ENCODE results near the gene HGFAC.

Gene HGFAC

DNA sequence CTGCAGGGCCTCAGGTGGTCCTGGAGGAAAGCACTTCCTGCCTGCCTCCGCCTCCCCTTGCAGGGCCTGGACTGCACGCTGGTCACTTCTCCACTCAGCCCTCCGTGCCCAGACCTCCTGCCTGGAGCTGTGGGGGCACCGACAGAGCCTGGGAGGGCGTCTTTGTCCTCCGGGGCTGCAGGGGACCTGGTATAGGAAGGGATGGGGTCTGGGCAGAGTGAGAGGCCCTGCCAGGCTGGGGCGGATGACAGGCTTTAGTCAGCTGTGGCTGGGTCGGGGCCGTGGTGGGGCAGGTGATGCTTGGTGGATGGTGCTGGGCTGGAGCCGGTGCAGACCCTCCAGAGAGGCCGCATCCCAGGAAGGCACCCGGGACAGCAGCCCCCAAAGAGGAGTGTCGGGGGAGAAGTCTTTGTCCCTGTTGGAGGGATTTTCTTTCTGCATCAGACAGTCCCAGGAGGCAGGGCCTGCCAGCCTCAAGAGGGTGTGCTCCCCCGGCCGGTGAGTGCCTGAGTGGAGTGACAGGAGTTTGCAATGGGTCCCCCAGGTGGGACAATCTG lies 22.7 kb downstream of the HGFAC start:
- no peak for FAIRE-seq

DNA sequence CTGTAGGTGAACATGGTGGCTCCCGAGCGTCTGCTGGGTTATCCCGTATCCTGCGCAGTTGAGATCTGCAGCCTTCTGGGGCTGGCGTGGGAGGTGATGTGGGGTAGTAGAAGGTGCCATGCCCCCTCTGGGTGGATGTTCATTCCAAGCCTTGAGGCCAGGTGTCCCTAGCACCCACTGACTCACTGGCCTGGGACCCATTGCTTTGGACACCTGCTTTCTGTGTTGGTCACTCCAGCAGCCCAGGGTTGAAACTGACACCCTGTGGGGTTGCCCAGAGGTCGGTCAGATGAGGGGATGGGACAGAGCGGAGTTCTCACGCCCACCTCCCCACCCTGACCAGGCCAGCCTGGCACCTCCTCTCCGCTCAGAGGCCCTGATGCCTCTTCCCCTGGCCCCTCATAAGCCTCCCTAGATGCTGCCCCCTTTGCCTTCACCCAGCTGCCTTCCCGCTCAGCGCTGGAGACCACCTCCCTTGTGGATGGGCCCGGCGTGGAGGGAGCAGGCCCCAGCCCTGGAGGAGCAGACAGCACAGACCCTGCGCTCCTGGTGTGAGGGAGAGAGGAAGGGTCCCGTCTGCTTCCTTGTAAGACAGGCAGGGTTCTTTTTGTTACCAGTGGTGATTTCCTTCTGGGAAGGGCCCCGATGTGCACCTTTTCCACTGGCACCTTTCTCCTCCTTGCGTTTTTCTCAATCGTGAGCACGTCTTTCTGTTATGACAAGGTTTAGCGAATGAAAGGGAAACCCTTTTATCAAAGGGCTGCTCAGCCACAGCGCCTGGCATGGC lies 23.3 kb downstream of the HGFAC start:
- FAIRE-seq: no peak

DNA sequence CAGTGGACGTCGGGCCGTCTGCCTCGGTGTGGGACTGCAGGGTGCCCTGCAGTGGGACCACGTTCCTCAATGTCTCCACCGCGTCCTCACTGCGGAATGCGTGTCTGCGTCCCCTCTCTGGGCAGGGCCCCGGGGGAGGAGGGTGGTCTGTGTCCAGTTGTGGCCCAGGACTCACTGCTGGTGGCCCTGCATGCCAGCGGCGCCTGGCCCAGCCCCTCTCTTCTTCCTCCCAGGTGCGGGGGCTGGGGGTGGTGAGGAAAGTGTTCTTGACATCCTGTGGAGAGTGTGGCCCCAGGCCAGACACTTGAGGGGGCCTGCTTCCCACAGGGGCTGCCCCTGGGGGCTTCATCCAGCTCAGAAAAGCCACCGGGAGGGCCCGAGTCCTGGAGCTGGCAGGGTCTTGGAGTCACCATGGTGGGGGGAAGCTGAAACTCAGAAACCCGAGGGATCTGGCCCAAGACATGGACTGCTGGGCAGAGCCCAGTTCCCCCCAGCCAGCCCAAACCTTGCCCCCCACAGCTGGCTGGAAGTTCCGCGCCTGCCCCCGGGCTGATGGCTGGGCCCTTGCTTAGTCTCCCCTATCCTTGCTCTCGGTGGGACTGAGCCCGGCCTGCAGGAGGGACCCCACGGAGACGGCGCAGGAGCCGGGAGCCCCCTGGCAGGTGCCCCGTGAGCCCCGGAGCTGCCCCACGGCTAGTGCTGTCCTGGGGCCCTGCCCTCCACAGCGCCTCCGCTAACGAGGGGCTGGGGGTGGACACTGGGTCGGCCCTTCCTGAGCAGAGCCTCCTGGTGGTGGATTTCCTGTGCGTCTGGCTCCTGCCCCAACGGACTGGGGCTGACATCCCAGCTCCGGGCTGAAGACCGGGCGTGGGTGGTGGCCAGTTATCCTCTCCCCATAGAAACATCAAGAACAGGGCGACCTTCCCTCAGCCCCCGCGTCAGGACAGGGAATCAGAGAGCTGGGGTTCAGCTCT lies 24.2 kb downstream of the HGFAC start:
- no peak for FAIRE-seq

DNA sequence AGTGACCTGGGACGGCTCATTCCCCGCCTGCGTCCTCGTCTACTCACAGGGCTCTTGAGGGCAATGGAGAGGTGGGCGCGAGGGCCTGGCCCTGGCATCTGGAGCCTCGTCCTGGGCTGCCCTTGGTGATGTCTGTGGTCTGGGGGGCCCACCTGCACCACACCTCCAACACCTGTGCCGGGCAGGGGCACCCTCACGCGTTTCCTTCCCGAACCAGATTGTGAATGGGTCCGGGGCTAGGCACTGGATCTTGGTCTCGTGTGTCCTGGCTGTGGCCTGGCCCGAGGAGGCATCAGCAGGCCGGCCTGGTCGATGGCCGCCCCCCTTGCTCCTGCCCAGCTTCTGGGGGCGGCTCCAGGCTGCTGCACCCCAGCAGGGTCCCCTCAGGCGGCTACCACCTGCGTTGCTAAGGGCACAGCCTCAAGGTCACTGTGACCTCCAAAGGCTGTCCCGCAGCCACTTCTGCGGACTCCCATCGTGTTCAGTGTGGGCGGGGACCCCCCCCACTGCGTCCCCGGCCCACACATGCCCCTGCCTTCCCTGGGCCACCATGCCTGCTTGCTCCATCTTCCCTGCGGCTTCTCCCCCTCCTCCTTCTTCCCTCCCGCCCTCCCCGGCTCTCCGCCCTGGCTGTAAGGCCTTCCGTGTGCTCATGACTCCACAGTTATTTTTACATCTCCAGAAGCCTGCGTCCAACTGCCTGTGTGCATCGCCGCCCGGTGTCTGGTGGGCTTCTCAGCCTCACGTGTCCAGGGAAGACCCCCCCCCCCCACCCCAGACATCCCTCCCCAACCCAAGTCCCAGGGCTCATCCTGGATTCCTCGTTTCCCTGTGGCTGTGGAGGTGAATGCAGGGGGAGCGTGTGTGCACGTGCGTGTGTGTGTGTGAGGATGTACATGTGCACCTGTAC lies 25.2 kb downstream of the HGFAC start:
- no peak for FAIRE-seq

DNA sequence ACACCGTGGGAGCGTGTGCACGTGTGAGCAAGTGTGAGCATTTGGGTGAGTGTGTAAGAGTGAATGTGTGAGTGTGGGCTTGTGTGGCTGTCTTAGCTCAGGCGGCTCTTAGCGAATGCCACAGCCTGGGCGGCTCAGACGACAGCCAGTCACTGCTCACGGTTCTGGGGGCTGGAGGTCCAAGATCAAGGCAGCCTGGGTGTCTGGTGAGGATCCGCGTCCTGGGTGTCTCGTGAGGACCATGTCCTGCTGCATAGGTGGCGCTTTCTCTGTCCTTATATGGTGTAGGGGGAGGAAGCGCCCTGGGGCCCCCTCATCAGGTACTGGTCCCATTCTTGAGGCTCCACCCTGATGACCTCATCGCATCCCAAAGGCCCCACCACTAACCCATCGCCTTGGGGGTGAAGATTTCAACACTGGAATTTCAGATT lies 25.8 kb downstream of the HGFAC start:
- FAIRE-seq: no peak

DNA sequence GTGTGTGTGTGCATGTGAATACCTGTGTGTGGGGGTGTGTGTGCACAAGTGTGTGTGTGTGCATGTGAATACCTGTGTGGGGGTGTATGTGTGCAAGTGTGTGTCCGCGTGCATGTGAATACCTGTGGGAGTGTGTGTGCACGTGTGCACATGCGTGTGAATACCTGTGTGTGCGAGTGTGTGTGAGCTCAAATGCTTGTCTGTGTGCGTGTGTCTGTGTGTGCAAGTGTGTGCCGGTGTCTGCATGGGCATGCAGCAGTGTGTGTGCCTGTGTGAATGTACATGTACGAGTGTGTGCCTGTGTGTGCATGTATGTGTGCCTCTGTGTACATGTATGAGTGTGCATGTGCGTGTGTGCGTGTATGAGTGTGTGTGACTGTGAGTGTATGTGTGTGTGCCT lies 26.4 kb downstream of the HGFAC start:
- FAIRE-seq: no peak

DNA sequence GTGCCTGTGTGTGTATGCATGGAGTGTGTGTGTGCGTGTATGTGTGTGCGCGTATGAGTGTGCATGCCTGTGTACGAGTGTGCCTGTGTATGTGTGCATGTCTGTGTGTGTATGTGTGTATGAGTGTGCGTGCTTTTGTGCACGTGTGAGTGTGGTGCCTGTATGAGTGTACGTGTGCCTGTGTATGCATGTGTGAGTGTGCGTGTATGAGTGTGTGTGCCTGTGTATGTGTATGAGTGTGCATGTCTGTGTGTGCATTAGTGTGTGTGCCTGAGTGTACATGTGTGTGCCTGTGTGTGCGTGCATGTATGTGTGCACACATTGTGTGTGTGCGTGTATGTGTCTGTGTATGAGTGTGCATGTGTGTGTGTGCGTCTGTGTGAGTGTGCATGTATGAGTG lies 27.0 kb downstream of the HGFAC start:
- FAIRE-seq: no peak

DNA sequence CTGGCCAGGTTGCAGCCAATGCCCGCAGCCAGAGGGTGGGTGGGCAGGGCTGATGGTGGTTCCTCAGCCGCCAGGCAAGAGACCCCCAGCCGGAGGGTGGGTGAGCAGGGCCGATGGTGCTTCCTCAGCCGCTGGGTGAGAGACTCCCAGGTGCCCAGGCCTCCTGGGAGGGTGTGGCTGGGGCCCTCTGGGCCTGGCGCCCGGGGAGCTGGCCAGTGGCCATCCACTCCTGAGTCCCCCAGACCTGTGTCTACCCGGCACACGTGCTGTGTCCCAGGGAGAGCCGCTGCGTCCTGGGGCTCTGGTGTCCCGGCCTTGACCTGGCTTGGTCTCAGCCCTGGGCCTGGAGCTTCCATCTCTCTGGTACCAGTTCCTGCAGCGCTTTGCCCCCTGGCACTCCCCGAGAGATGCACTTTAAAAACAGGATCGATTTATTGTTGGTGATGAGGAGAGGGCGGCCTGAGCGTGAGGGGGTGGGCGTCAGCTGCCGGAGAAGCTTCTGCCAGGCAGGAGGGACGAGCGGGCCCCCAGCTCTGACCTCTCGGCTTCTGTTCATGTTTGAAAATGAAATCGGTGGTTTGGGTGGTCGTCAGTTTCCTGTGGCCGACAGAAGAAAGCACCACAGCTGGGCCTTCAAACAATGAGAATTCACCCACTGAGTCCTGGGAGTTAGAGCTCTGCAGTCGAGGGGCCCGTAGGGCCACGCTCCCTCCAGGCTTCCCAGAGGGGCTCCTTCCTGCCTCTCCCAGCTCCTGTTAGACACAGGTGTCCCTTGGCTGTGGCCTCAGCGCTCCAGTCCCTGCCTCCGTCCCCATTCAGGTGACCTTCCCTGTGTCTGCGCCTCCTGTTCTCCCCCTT lies 27.8 kb downstream of the HGFAC start:
- no peak for FAIRE-seq

DNA sequence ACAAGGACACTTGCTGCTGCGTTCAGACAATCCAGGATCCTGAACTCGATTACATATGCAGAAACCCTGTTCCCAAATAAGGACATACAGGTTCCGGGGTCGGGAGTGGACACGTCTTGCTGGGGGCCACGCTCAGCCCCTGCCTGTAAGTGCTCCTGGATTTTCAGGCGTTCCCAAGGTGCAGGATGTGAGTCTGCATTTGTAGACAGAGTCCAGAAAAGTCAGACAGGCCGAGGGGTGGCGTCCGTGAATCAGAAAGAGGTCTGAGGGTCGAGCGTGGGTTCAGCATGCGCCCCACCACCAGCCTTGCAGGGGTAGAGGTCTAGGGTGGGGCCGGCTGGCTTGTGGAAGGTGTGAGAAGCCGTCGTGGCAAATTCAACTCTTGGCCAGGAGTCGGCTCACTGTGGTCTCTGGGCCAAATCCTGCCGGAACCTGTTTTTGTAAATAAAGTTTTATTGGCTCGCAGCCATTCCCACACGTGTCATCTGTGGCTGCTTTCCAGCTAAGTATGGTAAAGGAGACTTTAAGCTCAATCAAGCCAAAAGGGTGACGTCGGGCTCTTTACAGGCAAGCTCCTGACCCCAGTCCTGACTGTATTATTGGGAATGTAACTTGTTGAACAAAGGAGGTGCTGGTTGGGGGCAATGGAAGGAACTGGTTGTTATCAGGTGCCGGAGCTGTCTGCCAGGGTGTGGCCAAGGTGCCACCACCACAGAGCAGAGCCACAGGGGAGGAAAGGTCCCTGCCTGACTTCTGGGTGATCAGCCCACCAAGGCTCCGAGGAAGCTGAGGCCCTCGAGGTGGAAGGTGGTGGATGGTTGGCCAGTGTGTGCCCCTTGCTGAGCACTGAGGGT lies 28.7 kb downstream of the HGFAC start:
- FAIRE-seq: no peak

DNA sequence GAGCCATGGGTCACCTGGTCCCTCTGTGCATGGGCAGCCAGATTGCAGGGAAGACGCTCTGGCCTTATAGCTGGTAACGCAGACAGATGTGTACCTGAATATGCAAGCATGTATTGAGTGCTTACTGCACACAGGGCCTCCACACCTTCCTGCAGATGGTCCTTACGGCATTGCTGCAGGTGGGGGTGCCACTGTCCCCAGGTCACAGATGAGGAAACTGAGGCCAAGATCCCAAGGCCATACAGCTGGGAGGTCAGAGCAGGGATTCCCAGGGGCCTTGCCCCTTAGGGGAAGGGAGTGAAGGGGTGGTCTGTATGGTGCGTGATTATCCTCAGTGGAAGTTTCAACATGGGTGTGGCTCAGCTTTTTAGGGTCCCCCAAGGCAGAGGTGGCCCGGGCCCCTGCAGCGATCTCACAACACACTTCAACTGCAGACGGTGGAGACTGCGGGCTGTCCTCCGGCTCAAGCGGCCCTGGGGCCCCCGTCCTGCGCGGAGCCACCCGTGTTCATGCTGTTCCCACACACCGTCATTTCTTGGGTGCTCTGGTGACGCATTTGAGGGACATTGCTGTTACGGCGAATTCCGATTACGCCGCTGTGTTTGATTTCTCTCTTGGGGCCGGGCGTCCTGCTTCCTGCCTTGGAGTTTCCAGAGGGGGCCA lies 29.5 kb downstream of the HGFAC start:
- FAIRE-seq: no peak

DNA sequence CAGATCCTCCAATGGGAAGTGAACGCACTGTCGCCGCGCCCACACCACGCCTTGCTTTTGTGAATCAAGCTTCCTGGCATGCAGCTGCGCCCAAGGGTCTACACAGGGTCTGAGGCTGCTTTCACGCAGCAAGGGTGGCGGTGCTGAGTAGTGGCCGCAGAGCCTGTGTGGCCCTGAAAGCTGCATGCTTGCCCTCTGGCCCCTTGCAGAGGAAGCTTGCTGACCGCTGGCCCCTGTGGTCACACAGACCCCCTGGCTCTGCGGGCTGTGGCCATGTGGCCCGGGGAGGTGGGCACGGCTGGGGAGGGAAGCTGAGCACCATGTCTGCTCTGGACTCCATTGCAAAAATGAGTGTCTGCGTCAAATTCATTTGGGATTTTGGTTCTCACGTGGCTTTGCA lies 30.1 kb downstream of the HGFAC start:
- FAIRE-seq: no peak

DNA sequence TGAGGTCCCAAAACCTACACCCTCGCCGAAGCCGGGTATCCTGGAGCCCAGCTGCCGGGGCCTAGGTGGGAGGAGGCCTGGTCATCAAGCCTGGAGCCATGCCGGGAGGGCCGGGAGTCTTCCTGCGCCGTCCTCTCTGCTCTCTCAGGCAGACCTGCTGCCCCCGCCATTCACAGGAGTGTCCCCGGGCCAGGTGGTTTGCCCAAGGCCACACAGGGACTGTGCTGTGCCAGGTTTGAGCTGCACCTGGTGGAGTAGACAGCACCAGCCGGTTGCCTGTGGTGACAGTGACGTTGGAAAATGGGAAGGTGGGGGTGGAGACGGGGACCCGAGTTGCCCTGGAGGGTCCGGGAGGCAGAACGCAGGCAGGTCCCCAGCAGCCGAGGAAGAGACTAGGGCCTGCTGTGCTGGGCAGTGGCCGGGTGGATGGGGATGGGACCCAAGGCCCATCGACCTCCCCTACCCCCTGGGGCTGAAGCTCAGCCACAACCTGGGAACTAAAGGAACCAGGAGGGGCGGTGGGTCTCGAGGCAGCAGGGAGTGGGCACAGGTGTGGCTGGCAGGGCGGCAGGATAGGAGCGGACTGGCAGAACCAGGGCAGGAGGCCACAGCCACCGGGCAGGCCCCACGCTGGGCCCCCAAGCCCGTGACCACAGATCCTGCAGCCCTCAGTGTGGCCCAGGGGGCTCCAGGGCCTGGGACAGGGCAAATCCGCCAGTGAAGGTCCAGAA lies 30.8 kb downstream of the HGFAC start:
- FAIRE-seq: no peak

DNA sequence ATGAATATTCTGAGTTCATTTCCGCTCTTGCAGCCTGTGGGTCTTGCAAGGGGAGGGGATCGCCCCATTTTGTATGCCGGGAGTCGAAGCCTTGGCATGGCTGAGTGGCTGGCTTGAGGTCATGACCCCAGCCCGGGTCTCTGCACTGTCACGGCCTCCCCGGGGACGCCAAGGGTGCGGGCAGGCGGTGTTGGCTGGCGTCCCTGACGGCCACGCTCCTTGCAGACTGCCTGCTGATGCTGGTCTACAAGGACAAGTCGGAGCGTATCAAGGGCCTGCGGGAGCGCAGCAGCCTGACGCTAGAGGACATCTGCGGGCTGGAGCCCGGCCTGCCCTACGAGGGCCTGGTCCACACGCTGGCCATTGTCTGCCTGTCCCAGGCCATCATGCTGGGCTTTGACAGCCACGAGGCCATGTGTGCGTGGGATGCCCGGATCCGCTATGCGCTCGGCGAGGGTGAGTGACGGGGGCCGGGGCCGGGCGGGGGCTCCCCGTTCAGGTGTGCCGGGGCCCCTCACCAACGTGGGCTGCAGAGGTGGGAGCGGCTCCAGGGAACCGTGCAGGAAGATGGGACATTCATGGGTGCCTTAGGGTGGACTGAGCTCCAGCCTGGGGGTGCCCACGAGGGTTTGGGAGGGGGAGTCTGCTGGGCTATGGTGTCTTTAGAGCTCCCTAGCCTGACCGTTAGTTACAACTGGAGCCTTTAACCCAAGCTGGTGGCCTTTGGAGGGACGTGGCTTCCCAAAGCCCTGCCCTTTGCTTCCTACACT lies 31.6 kb downstream of the HGFAC start:
- no peak for FAIRE-seq

DNA sequence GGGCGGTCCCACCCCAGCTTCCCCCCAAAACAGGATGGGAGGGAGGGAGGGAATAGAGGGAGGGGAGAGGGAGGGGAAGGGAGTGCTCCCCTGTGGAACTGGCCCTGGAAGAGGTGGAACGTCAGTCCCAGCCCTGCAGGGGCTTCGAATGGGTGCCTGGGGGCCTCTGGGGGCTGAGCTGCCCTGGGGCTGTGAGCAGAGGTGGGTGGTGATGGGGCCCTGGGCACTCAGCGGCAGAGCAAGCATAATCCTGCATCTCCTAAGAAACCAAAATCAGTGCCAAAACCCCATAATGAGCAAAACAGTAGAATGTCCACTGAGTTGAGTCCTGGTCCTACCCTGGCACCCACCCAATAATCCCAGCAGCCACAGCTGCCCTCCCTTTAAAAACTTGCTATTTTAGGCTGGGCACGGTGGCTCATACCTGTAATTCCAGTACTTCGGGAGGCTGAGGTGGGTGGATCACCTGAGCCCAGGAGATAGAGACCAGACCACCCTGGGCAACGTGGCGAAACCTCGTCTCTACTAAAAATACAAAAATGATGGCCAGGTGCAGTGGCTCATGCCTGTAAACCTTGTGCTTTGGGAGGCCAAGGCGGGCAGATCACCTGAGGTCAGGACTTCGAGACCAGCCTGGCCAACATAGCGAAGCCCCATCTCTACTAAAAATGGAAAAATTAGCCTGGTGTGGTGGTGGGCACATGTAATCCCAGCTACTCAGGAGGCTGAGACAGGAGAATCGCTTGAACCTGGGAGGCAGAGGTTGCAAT lies 32.4 kb downstream of the HGFAC start:
- no peak for FAIRE-seq

DNA sequence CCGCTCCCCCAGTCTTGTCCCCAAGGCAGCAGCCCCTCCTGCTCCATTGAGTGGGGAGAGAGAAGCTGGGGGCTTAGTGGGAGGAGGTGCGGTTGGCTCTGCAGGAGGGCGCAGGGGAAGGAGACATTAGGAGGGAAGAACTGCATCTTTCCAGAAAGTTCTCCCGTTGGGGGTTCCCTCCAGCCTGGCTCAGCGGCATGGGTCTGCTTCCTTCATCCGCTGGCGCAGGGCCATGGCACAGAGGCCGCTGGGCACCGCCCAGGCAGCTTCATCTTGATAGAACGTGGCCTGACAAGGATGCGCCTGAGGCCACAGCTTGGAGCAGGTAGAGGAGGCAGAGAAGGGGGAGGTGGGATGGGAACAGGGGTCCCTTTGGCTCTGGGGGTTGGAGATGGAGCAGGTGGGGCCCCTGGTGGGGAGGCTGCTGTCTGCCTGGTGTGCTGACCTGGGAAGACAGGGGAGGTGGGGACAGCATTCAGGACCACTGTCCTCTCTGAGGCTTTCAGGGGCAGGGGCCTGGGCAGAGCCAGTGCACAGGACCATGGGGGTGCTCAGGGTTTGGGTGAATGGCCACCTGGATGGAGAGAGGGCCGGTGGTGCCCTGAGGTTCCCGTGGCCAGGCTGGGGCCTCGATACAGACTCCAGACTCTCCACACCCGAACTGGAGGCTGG lies 33.4 kb downstream of the HGFAC start:
- no peak for FAIRE-seq

DNA sequence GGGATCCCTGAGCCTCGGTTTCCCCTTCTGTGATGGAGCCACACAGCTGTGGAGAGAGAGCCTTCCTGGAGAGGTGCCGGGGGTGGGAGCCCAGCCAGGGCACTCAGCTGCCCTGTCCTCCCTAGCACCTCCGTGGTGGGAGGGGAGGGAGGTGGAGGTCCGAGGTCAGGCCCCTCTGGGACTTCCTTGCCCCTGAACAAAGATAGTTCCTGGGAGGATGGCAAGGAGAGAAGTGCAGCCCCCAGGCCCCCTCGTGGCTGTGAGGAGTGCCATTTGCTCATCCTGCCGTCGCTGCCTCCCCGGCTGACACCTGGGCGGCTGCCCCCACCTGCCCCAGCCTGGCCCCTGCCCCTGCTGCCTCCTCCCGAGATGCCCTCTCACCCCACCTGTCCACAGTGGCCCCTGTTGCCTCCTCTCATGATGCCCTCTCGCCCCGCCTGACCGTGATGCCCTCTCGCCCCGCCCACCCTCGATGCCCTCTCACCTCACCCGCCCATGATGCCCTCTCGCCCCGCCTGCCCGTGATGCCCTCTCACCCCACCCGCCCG lies 34.0 kb downstream of the HGFAC start:
- no peak for FAIRE-seq

DNA sequence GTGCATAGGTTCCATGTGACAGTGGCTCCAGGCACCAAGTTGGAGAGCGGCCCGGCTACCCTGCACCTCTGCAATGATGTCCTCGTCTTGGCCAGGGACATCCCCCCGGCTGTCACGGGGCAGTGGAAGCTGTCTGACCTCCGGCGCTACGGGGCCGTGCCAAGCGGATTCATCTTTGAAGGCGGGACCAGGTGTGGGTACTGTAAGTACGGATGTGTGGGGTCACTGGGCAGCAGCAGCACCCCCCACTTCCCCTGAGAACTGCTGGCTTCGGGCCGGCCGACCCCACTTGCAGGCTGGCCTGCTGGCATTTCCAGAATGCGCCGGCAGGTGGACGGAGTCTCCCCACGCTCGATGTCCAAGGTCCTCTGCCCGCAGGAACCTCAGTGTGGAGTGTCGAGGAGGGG lies 34.6 kb downstream of the HGFAC start:
- FAIRE-seq: no peak

Measured in endometrium (tissue), 2 donors.